Mucosa of descending colon (tissue), 3 donors: ENCODE measurements around the gene YARS2. TPM values are rescaled to one million over a fixed set of nuclear protein-coding genes. Genes with fewer than 3 reads are reported as not detected.
"Not testable (repeated sequence)": the region's sequence is repeated elsewhere in the genome, so short reads cannot be mapped to it uniquely, and the experiment has no call there.

Source experiments
- ATAC-seq: fragments of 200-7000 bp; cut with Tn5 transposase; one replicate; pipeline ENCODE4 v1.9.1; 2020; ENCODE audit warnings: mild to moderate bottlenecking, moderate library complexity
- DNase-seq, 3 donors: peaks; one replicate each; pipeline ENCODE4 v3.0.0-alpha.2; 2020
- H3K36me3 ChIP-seq: fragments of 200-600 bp; one replicate; pipeline ENCODE4 v1.8.0; 2021; ENCODE audit warnings: low read depth, mild to moderate bottlenecking
- H3K4me1 ChIP-seq: fragments of 200-600 bp; one replicate; pipeline ENCODE4 v1.8.0; 2021; ENCODE audit warnings: low read depth, mild to moderate bottlenecking
- H3K4me3 ChIP-seq: fragments of 200-600 bp; one replicate; pipeline ENCODE4 v1.8.0; 2021; ENCODE audit warnings: mild to moderate bottlenecking
- H3K9me3 ChIP-seq: fragments of 200-600 bp; one replicate; pipeline ENCODE4 v1.8.0; 2021; ENCODE audit warnings: mild to moderate bottlenecking
- CTCF ChIP-seq: fragments of 200-600 bp; IDR thresholded peaks from one replicate; pipeline ENCODE4 v1.8.0; 2022; ENCODE audit warnings: antibody characterized with exemption, mild to moderate bottlenecking
- intact Hi-C, 2 donors: fragments of 100-400 bp; cut with DNase I in 1 of 2; cut with micrococcal nuclease in 1 of 2; formaldehyde crosslinking; loops; one replicate each; pipeline versions ENCODE4 v1.11.0 to v1.11.1; 2022; cut with DNase I, micrococcal nuclease
- total RNA-seq, 3 donors: library from RNA; stranded (reverse); fragmentation: NEBNext Ultra II Directional in 2 of 3; extraction: Animal tissue kit (Norgen Biotek cat#: 25700) in 2 of 3; gene quantifications; one replicate each; pipeline versions ENCODE4 v1.2.1 to v1.2.4, GENCODE V29; 2021 to 2023
- donor health status: DM: no; HTN: no; CAD: no; lungs with moderate emphysema.
- donor health status: DM: no; HTN: no; CAD: no.
- donor health status: DM: no; HTN: yes; CAD: no.

YARS2 gene
- total RNA-seq, 3 donors from 2014 or later = 11.7 to 13.4 (median 12.0) TPM

GRCh38 chr12:32708926-32709325 is 46.8 kb downstream of the YARS2 start:
- H3K9me3 ChIP-seq = no peaks in the 10 kb centered on the region
- H3K4me1 ChIP-seq = no peaks in the 10 kb centered on the region
- intact Hi-C loops = no loop called here
- H3K36me3 ChIP-seq = no peaks in the 10 kb centered on the region
- no peak for TF ChIP-seq CTCF
- DNase-seq = no peak
- no peak for ATAC-seq
- no peak overlapping the region for H3K4me3 ChIP-seq

DNA sequence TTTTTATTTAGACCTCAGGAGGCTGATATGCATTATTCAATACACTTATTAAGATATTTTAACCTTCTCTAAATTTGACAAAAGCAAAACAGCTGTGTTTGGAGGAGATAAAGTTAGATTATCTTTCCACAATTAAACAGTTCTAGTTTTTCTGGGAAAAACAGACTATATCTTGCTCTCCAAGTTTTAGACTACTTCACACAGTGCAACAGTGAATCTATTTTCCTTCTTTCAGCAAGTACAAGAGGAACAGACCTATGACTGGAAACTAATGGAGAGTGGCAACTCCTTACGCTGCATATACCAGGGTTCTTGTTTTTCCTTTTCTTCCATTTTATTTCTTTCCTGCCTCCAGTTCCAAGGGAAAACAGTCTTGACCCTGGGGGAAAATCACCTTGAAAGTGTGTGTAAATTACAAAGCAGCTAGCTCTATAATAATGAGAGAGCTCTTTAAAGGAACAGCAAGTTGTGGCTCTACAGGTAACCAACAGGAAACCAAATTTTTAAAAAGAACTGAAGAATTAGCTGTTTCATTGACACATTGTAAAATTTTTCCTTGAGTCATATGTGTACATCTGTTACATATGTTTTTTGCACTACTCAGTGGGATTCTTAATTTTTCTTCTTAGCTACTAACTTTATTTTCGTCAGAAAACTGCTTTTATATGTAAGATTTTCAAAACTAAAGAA is 49.2 kb downstream of the YARS2 start:
- TF ChIP-seq CTCF = no peak
- intact Hi-C loops = no loop called here
- no peaks in the 10 kb centered on the region for H3K4me1 ChIP-seq
- no peak for ATAC-seq
- no peak overlapping the region for H3K4me3 ChIP-seq
- H3K9me3 ChIP-seq = no peaks in the 10 kb centered on the region
- DNase-seq = no peak
- H3K36me3 ChIP-seq = no peaks in the 10 kb centered on the region

- intact Hi-C loops = no loop called here
Observed at GRCh38 chr12:32705783-32706182, 49.9 kb downstream of the YARS2 start.

DNA sequence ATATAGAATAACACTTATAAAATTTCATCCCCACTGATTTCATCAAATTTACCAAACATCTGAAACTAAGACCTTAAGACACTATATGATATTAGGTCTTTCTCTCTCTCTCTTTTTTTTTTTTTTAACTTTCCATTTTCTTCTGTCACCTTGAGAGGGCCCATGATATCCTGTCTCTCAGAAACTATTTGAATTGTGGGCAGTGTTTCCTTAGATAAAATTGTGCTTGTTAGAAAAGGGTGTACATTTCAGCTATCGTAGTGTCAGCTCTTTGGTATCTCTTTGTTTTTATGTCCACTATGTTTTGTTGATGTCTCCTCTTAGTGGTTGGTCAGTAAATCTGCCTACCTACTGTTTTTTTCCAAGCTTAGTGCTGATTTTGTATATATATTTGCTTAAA is 52.8 kb downstream of the YARS2 start:
- intact Hi-C loops = no loop called here
- Histone ChIP-seq H3K4me1 (no peaks in the 10 kb centered on the region), H3K4me3 (no peak overlapping the region), H3K36me3 (no peaks in the 10 kb centered on the region), H3K9me3 (no peaks in the 10 kb centered on the region)
- no peak for TF ChIP-seq CTCF
- DNase-seq (no peak), ATAC-seq (no peak)

More at GRCh38 chr12:32705783-32706182, 49.9 kb downstream of the YARS2 start:
- TF ChIP-seq CTCF = no peak
- Histone ChIP-seq H3K4me3 (no peak overlapping the region), H3K9me3 (no peaks in the 10 kb centered on the region), H3K36me3 (no peaks in the 10 kb centered on the region), H3K4me1 (no peaks in the 10 kb centered on the region)
- ATAC-seq = no peak
- DNase-seq = no peak

GRCh38 chr12:32702473-32702872 is 53.2 kb downstream of the YARS2 start:
- no peaks in the 10 kb centered on the region for H3K9me3 ChIP-seq
- no peak overlapping the region for H3K4me3 ChIP-seq
- no peak for TF ChIP-seq CTCF
- H3K36me3 ChIP-seq = no peaks in the 10 kb centered on the region
- intact Hi-C loops = no loop called here
- no peak for DNase-seq
- ATAC-seq = no peak
- no peaks in the 10 kb centered on the region for H3K4me1 ChIP-seq

- H3K4me3 ChIP-seq, DNase-seq, H3K9me3 ChIP-seq, H3K4me1 ChIP-seq, H3K36me3 ChIP-seq, ATAC-seq, intact Hi-C loops: not testable (repeated sequence)
Observed at GRCh38 chr12:32699437-32699836, 56.3 kb downstream of the YARS2 start.
